HCT116 (cell line): Measurements from ENCODE around the gene BTBD10.

Experiments used
- ATF3 ChIP-seq: IDR thresholded peaks from 2 replicates; pipeline ENCODE4 v1.6.1; 2012
- CEBPB ChIP-seq: IDR thresholded peaks from 2 replicates; pipeline ENCODE4 v1.6.1; 2012; ENCODE audit warnings: low read depth
- CTCF ChIP-seq, 3 experiments: fragments of 200-600 bp in 1 of 3; sonication (generic) in 1 of 3; IDR thresholded peaks in 2 of 3; conservative IDR thresholded peaks in 1 of 3; 2 replicates each; pipeline ENCODE4 v1.5.1; 2012 to 2017; ENCODE audit warnings: low read depth in 2 of 3, low read length in 2 of 3, antibody characterized with exemption in 1 of 3, borderline replicate concordance in 1 of 3, control low read depth in 1 of 3, mild to moderate bottlenecking in 1 of 3, mixed read lengths in 1 of 3, mixed run types in 1 of 3, moderate library complexity in 1 of 3; ENCODE audit not compliant: insufficient read depth in 1 of 3
- EZH2 ChIP-seq: fragments of 200-600 bp; sonication (generic); IDR thresholded peaks from 2 replicates; pipeline ENCODE4 v1.6.1; 2017; ENCODE audit warnings: antibody characterized with exemption, mixed run types
- EZH2phosphoT487 ChIP-seq: fragments of 200-600 bp; IDR thresholded peaks from 2 replicates; pipeline ENCODE4 v1.6.1; 2018; ENCODE audit warnings: antibody characterized with exemption, borderline replicate concordance
- JUND ChIP-seq: IDR thresholded peaks from 2 replicates; pipeline ENCODE4 v1.6.1; 2012
- POLR2AphosphoS5 ChIP-seq: IDR thresholded peaks from 2 replicates; pipeline ENCODE4 v1.6.1; 2011; ENCODE audit warnings: mild to moderate bottlenecking, low read depth, low read length, moderate library complexity
- RAD21 ChIP-seq: IDR thresholded peaks from 2 replicates; pipeline ENCODE4 v1.6.1; 2012; ENCODE audit warnings: low read depth, mild to moderate bottlenecking
- TCF7L2 ChIP-seq: IDR thresholded peaks from 2 replicates; pipeline ENCODE4 v1.7.0; 2011; ENCODE audit warnings: borderline replicate concordance, inconsistent platforms; ENCODE audit not compliant: insufficient read depth, insufficient read length; ENCODE audit errors: extremely low read depth
- YY1 ChIP-seq: IDR thresholded peaks from 2 replicates; pipeline ENCODE4 v1.6.1; 2011; ENCODE audit warnings: low read length, low read depth, moderate library complexity, mild to moderate bottlenecking; ENCODE audit not compliant: insufficient replicate concordance; ENCODE audit errors: extremely low read depth
- ZFX ChIP-seq: fragments of 450-650 bp; IDR thresholded peaks from 2 replicates; pipeline ENCODE4 v1.6.1; 2017
- TF ChIP-seq, protein P1 (sequence below): IDR thresholded peaks from 2 replicates; pipeline ENCODE4 v1.6.1; 2012; ENCODE audit warnings: low read depth
- TF ChIP-seq, protein P2 (sequence below): IDR thresholded peaks from 2 replicates; pipeline ENCODE4 v1.6.1; 2011; ENCODE audit warnings: mild to moderate bottlenecking, low read length, moderate library complexity; ENCODE audit not compliant: insufficient replicate concordance; ENCODE audit errors: extremely low read depth

- TF ChIP-seq ATF3, result no peak
- TF ChIP-seq CTCF (IDR thresholded peaks at IDR 0.05 in 2 of 3, conservative IDR thresholded peaks at IDR 0.05 in 1 of 3; ENCODE audit: borderline replicate concordance in 1 of 3, insufficient read depth in 1 of 3, low read depth in 2 of 3, low read length in 2 of 3), result no peak
- TF ChIP-seq TCF7L2, result no peak
- TF ChIP-seq RAD21, result no peak
- TF ChIP-seq, protein P1, sequence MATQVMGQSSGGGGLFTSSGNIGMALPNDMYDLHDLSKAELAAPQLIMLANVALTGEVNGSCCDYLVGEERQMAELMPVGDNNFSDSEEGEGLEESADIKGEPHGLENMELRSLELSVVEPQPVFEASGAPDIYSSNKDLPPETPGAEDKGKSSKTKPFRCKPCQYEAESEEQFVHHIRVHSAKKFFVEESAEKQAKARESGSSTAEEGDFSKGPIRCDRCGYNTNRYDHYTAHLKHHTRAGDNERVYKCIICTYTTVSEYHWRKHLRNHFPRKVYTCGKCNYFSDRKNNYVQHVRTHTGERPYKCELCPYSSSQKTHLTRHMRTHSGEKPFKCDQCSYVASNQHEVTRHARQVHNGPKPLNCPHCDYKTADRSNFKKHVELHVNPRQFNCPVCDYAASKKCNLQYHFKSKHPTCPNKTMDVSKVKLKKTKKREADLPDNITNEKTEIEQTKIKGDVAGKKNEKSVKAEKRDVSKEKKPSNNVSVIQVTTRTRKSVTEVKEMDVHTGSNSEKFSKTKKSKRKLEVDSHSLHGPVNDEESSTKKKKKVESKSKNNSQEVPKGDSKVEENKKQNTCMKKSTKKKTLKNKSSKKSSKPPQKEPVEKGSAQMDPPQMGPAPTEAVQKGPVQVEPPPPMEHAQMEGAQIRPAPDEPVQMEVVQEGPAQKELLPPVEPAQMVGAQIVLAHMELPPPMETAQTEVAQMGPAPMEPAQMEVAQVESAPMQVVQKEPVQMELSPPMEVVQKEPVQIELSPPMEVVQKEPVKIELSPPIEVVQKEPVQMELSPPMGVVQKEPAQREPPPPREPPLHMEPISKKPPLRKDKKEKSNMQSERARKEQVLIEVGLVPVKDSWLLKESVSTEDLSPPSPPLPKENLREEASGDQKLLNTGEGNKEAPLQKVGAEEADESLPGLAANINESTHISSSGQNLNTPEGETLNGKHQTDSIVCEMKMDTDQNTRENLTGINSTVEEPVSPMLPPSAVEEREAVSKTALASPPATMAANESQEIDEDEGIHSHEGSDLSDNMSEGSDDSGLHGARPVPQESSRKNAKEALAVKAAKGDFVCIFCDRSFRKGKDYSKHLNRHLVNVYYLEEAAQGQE, result no peak
- TF ChIP-seq ZFX, result no peak
- TF ChIP-seq JUND, result no peak
- TF ChIP-seq EZH2phosphoT487, result no peak
- TF ChIP-seq YY1, result no peak
- TF ChIP-seq EZH2, result no peak
- no peak for TF ChIP-seq POLR2AphosphoS5
- TF ChIP-seq CEBPB, result no peak
- TF ChIP-seq, protein P2, sequence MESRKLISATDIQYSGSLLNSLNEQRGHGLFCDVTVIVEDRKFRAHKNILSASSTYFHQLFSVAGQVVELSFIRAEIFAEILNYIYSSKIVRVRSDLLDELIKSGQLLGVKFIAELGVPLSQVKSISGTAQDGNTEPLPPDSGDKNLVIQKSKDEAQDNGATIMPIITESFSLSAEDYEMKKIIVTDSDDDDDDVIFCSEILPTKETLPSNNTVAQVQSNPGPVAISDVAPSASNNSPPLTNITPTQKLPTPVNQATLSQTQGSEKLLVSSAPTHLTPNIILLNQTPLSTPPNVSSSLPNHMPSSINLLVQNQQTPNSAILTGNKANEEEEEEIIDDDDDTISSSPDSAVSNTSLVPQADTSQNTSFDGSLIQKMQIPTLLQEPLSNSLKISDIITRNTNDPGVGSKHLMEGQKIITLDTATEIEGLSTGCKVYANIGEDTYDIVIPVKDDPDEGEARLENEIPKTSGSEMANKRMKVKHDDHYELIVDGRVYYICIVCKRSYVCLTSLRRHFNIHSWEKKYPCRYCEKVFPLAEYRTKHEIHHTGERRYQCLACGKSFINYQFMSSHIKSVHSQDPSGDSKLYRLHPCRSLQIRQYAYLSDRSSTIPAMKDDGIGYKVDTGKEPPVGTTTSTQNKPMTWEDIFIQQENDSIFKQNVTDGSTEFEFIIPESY, result no peak
Measured at GRCh38 chr11:13349046-13349445, 114.0 kb downstream of the BTBD10 start.
